AG09319 (cell line): ENCODE measurements around the gene CTCF.

Experiments used
- DNase-seq: peaks from one replicate; pipeline ENCODE4 v3.0.0-alpha.2; 2010; ENCODE audit warnings: low read depth; ENCODE audit errors: extremely low read depth
- CTCF ChIP-seq: IDR thresholded peaks from 2 replicates; pipeline ENCODE4 v1.5.1; 2011; ENCODE audit warnings: low read depth, mild to moderate bottlenecking, inconsistent platforms, low read length, moderate library complexity

CTCF gene

GRCh38 chr16:67605641-67606040 is 43.3 kb downstream of the CTCF start:
- TF ChIP-seq CTCF: no peak
- no peak for DNase-seq

GRCh38 chr16:67606632-67607031 is 44.3 kb downstream of the CTCF start:
- TF ChIP-seq CTCF: no peak
- no peak for DNase-seq

- DNase-seq: no peak
- no peak for TF ChIP-seq CTCF
Observed at GRCh38 chr16:67608364-67608763, 46.0 kb downstream of the CTCF start.

- TF ChIP-seq CTCF: no peak
- no peak for DNase-seq
Observed at GRCh38 chr16:67613808-67614207, 51.5 kb downstream of the CTCF start.

- no peak for DNase-seq
- TF ChIP-seq CTCF: no peak
Observed at GRCh38 chr16:67628216-67628615, 65.9 kb downstream of the CTCF start.

GRCh38 chr16:67632415-67633172 is 70.3 kb downstream of the CTCF start:
- TF ChIP-seq CTCF: no peak
- DNase-seq: no peak

GRCh38 chr16:67636713-67637112 is 74.4 kb downstream of the CTCF start:
- DNase-seq: no peak
- no peak for TF ChIP-seq CTCF
